CD4-positive, alpha-beta T cell treated with Interleukin-12 subunit alpha and Interleukin-12 subunit beta, for 1 hour (primary cell): ENCODE measurements around the gene S100A6.

ENCODE experiments used
- DNase-seq: peaks from one replicate; pipeline ENCODE4 v3.0.0-alpha.2; 2020

S100A6 gene

DNA sequence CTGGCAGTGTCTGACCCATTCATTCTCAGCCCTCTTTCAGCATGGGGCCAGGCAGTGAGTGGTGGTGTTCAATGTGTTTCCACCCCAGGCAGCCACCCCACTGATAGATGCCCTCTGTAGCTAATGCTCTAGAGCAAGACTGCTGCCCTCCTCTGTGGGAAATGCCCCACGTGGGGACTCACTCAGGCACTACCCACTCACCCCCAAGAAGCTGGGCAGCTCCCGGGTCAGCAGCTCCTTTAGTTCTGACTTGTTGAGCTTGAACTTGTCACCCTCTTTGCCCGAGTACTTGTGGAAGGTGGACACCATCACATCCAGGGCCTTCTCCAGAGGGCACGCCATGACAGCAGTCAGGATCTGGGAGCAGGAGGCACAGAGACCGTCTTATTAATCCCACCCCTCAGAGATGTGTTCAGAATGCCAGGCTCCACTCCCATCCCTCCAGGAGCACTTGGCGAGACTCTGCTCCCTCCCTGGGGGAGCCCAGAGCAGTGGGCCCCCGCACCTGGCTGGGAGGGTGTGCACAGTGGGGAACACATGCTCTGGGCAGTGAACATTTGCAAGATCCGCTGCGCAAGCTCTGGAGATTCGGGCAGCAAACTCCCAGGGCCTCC lies 8.8 kb upstream of the S100A6 start:
- DNase-seq, result no peak

DNA sequence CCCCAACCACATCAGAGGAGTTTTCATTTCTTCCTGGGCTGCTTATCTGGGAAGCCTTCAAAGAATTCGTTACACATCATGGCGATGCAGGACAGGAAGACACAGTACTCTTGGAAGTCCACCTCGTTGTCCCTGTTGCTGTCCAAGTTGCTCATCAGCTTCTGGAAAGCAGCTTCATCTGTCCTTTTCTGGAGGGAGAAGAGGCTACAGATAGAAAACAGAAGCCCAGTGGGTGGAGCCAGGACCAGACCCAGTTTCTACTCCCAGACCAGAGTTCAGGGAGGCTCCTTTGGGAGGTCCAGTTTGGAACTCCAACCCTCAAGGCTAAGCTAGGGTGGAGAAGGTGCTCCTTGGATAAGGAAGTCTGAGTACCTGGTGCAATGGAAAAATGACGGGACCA lies 7.9 kb upstream of the S100A6 start:
- no peak for DNase-seq

DNA sequence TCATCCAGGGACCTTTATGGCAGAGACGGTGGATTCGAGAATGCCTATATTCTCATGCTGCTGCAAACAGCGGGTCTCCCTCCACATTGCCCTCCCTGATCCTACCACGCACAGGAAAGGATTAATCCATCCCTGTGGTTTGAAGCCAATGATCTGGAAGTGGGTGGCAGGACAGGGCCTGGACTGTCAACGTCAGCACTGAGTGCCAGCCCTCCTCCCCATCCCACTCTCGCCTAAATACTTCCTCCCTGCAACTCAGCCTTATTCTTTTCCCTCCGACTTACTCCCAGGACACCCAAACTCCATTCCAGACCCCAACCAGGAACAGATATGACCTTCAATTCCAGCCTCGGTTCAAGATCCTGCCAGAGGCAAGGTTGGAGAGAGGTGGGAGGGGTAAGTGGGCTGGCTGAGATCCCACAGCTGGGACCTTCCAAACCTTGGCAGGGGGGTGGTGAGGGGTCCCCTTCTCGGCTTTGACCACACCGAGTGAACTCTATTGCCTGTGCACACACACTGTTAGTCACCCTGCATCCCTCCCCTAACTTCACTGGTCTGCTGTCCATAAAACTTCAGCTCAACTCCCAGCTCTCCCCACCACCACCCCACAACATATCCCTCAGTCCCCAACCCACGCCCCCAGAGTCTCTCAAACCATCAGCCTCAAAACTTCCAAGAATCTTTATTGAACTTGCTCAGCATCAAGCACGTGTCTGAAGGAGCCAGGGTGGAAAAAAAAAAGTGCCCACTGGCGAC lies 7.3 kb upstream of the S100A6 start:
- DNase-seq, result no peak

GRCh38 chr1:153541641-153542590 lies 6.1 kb upstream of the S100A6 start:
- no peak for DNase-seq

GRCh38 chr1:153540394-153541361 lies 4.9 kb upstream of the S100A6 start, which contains the start of gene S100A5:
Gene S100A5, minus strand, starts transcription at chr1:153540934. Its CDS starts 743 bp downstream, at chr1:153540191.
- peak; percentile 73 for DNase-seq

DNA sequence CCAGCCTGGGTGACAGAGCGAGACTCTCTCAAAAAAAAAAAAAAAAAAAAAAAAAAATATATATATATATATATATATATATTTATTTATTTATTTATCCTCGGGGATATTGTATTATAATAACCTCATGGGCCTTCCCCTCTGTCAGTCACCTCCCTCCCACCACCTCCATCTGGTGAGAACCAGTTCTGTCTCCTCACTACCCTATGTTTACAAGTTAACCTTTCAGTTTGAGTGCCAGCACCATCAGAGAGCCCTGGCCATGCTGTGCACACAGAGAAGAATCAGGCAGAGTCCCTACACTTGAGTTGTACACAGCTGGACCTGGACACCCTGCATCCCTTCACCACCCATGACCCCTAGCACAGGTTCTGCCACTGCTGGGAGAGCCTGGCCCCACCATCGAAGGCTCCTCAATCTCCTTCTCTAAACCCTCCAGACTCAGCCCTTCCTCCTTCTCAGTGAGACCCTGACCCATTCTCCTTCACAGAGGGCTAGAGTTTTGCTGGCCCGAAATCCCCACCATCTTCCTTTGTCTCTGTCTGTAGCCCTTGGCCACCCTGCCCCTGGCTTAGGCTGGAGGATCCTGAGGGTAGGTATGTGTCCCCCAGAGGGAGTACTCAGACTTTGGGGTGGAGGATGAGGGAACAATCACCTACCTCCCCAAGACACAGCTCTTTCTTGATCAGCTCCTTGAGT lies 3.8 kb upstream of the S100A6 start:
- DNase-seq, result no peak

- DNase-seq, result no peak
Measured at GRCh38 chr1:153538315-153538821, 2.6 kb upstream of the S100A6 start.

DNA sequence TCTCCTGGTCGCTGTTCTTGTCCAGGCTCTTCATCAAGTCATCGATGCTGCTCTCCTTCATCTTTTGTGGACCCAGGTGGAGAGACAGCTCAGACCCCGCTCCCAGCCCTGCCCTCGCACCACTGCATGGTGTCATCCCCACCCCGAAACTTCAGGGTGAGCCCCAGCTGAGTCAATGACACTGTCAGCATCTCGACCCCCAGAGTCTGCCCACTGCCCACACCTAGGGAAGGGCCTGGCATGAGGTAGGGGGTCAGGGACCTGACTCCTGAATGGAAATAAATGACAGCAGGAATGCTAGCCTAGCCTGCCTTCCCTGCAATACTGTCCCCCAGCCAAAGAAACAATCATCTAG lies 1.6 kb upstream of the S100A6 start:
- DNase-seq, result no peak

DNA sequence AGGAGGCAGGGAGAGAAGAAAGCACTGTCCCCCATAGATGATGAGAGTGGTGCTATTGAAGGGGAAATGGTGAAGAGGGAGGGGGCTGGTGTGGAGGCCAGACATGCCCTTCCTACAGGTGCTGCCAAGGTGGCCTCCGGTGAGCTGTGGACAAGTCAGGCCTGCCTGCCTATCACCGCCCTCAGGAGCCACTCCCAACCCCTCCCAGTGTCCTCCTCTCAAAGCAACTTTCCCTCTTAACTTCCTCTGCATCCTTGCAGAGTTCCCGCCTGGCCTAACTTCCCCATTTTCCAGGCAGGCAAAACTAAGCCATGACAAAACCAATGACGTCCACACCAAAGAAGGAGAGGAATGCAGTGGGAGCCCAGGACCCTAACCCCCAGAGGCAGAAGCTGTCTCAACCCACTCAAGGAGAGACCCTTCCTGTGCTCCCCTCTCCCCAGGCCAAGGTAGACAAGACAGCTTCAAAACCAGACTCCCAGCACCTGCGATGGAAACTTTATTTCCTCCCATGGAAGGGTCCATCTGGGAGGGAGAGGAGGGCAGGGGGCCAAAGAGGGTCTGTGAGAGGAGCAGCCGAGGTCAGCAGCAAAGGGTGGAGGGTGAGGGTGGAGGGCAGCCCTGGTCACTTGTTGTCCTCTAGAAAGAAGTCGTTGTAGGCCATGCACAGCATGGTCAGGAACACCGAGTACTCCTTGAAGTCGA lies 1.0 kb upstream of the S100A6 start:
- no peak for DNase-seq

GRCh38 chr1:153536012-153536670 lies 350 bp upstream of the S100A6 start:
- DNase-seq, result peak; percentile 87

- DNase-seq, result no peak
Measured at GRCh38 chr1:153534925-153535241, 908 bp downstream of the S100A6 start.

DNA sequence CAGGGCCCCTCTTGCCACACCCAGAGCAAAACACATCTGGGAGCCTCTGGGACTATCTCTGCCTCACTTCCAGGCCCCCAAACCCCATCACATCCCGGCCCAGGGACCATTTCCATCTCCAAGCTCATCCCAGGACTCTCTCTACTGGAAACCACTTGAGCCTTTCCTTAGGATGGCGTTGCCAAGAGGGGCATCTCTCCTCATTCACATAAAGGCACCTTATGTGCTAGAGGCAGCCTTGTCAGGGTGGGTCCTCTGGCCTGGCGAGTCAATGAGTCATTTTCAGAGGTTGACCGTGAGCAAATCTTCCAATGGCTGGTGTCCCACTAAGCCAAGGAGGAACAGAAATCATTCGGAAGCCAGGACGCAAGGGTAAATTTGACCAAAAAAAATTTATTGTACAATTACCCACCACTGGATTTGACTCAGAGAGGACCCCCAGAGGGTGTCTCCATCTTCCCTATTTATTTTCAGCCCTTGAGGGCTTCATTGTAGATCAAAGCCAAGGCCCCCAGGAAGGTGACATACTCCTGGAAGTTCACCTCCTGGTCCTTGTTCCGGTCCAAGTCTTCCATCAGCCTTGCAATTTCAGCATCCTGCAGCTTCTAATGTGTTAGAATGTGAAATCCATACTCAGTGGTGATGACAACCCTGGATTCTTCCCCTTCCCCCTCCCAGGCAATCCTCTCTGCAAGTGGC lies 1.4 kb downstream of the S100A6 start:
- DNase-seq, result no peak

- DNase-seq, result peak; percentile 17
Measured at GRCh38 chr1:153533689-153534201, 2.0 kb downstream of the S100A6 start.

- DNase-seq, result peak; percentile 81
Measured at GRCh38 chr1:153532769-153533599, 2.8 kb downstream of the S100A6 start.

DNA sequence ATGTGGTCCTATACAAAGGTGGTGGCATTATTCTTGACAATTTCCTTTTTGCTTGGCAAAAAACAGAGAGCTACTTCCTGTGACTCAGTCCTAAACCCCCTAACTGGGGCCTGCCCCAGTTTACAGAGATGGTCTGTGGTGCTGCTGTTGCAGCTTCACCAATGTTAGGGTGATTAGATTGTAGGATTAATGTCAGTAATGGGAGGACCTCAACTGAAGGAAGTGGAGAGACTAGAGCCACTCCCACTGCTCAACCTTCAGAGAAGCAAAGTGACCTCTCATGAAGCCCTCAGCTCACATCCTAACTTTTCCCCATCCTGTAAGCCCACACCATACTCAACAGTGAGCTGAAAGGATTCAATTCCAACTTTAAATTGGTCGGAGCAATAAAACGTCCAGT lies 3.6 kb downstream of the S100A6 start:
- peak; percentile 62 for DNase-seq

- no peak for DNase-seq
Measured at GRCh38 chr1:153531638-153532037, 4.2 kb downstream of the S100A6 start.

DNA sequence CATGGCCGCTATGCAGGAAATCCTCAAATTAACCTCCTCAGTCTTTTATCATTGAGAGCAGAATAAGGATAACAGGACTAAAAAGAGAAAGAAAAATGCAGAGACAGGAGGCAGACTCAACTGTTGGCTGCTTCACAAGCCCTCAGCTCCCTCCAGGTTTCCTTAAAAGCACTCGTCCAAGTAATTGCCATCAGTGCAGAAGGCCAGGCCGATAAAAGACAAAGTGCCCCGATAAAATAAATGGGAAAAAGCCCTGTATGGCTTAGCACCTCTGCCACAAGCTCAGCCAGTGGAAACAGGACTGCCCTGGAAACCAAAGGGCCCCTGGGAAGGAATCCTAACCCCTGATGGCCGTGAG lies 8.1 kb downstream of the S100A6 start:
- no peak for DNase-seq

DNA sequence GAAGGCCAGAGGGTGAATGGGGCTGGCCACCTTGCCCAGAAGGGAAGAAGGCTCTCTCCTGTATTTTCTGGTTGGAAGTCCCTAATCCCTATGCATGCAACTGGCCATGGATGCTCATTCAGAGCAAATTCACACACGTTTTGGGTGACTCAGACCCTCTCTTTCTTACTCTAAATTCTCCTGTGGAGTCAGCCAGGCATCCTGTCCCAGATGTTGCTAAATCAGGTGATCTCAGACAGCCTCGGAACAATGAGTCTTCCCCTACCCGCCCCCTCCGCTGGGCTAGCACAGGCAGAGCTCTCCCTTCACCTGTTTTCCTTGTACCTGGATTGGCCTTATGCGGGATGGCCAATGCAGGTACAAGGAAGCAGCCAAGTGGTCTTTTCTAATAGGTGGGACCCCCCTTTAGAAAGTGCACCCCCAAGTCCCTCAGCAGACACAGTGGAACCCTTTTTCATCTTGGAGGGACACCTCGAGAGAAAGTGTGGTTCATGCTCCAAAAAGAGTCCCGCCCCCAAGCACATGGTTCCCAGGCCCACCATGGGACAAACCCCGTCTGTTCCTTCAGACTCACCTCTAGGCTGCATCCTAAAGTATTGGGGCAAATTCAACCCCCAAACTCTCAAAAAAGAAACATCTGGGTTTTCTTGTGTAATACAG lies 8.6 kb downstream of the S100A6 start:
- no peak for DNase-seq
